Central memory CD8-positive, alpha-beta T cell (primary cell): ENCODE results near the gene MRPL30.
"Not testable (repeated sequence)": the region's sequence is repeated elsewhere in the genome, so short reads cannot be mapped to it uniquely, and the experiment has no call there.

Experiments used
- ATAC-seq: fragments of 150-1000 bp; cut with Tn5 transposase; replicated peaks from 2 replicates; pipeline ENCODE4 v1.10.0; 2022; ENCODE audit warnings: mild to moderate bottlenecking, moderate FRiP score, moderate number of reproducible peaks; ENCODE audit not compliant: poor library complexity, severe bottlenecking; ENCODE audit errors: extremely low read depth
- DNase-seq, 2 donors: peaks; one replicate each; pipeline ENCODE4 v3.0.0; 2021; ENCODE audit warnings: low spot score in 2 of 2
- H3K27ac Mint-ChIP-seq: one replicate; pipeline ENCODE4 v1.8.0; 2022; ENCODE audit warnings: low read depth, mild to moderate bottlenecking, moderate library complexity, mixed read lengths
- H3K27me3 Mint-ChIP-seq: one replicate; pipeline ENCODE4 v1.8.0; 2022; ENCODE audit warnings: mixed read lengths
- H3K36me3 Mint-ChIP-seq: one replicate; pipeline ENCODE4 v1.8.0; 2022; ENCODE audit warnings: mild to moderate bottlenecking, moderate library complexity, mixed read lengths; ENCODE audit not compliant: insufficient read depth
- H3K4me1 Mint-ChIP-seq: one replicate; pipeline ENCODE4 v1.8.0; 2022; ENCODE audit warnings: mixed read lengths
- H3K4me3 Mint-ChIP-seq: one replicate; pipeline ENCODE4 v1.8.0; 2022; ENCODE audit warnings: mild to moderate bottlenecking, moderate library complexity, mixed read lengths
- H3K9me3 Mint-ChIP-seq: one replicate; pipeline ENCODE4 v1.8.0; 2022; ENCODE audit warnings: mixed read lengths

The MRPL30 gene

GRCh38 chr2:99156891-99157290, 24.1 kb upstream of the MRPL30 start:
- H3K9me3 Mint-ChIP-seq: no peaks in the 10 kb centered on the region
- peaks cover 45% of the 10 kb centered on the region for H3K4me1 Mint-ChIP-seq
- no peak for DNase-seq
- H3K4me3 Mint-ChIP-seq: no peak overlapping the region
- ATAC-seq: no peak
- peaks cover 31% of the 10 kb centered on the region for H3K36me3 Mint-ChIP-seq
- no peaks in the 10 kb centered on the region for H3K27me3 Mint-ChIP-seq
- H3K27ac Mint-ChIP-seq: peak overlapping the region; percentile 100

GRCh38 chr2:99158599-99158998, 22.4 kb upstream of the MRPL30 start:
- H3K4me1 Mint-ChIP-seq: peaks cover 45% of the 10 kb centered on the region
- peaks cover 33% of the 10 kb centered on the region for H3K36me3 Mint-ChIP-seq
- H3K27ac Mint-ChIP-seq: peak overlapping the region; percentile 66
- no peak overlapping the region for H3K4me3 Mint-ChIP-seq
- DNase-seq: no peak
- no peaks in the 10 kb centered on the region for H3K27me3 Mint-ChIP-seq
- ATAC-seq: no peak
- no peaks in the 10 kb centered on the region for H3K9me3 Mint-ChIP-seq

GRCh38 chr2:99159594-99159993, 21.4 kb upstream of the MRPL30 start:
- Mint-ChIP-seq H3K27me3 (no peaks in the 10 kb centered on the region), H3K4me1 (peaks cover 37% of the 10 kb centered on the region), H3K27ac (peak overlapping the region; percentile 66), H3K9me3 (no peaks in the 10 kb centered on the region), H3K4me3 (no peak overlapping the region), H3K36me3 (peaks cover 34% of the 10 kb centered on the region)
- DNase-seq (no peak), ATAC-seq (no peak)

GRCh38 chr2:99166218-99166617, 14.8 kb upstream of the MRPL30 start:
- no peak for DNase-seq
- Mint-ChIP-seq H3K4me1 (no peaks in the 10 kb centered on the region), H3K9me3 (no peaks in the 10 kb centered on the region), H3K4me3 (no peak overlapping the region), H3K27ac (peak overlapping the region; percentile 73), H3K27me3 (no peaks in the 10 kb centered on the region), H3K36me3 (peaks cover 40% of the 10 kb centered on the region)
- no peak for ATAC-seq

- peaks cover 6% of the 10 kb centered on the region for H3K4me1 Mint-ChIP-seq
- peaks cover 46% of the 10 kb centered on the region for H3K36me3 Mint-ChIP-seq
- H3K9me3 Mint-ChIP-seq: no peaks in the 10 kb centered on the region
- DNase-seq (no peak), ATAC-seq (no peak)
- H3K4me3 Mint-ChIP-seq: no peak overlapping the region
- peak overlapping the region; percentile 78 for H3K27ac Mint-ChIP-seq
- H3K27me3 Mint-ChIP-seq: no peaks in the 10 kb centered on the region
Measured at GRCh38 chr2:99169534-99169933, 11.4 kb upstream of the MRPL30 start.

- Mint-ChIP-seq H3K4me1 (peaks cover 16% of the 10 kb centered on the region), H3K9me3 (no peaks in the 10 kb centered on the region), H3K4me3 (no peak overlapping the region), H3K27ac (no peak overlapping the region), H3K36me3 (peaks cover 43% of the 10 kb centered on the region), H3K27me3 (no peaks in the 10 kb centered on the region)
- DNase-seq (no peak), ATAC-seq (no peak)
Measured at GRCh38 chr2:99171377-99172140, 9.4 kb upstream of the MRPL30 start.

GRCh38 chr2:99181624-99182000, 628 bp downstream of the MRPL30 start:
- peak overlapping the region; percentile 99 for H3K27ac Mint-ChIP-seq
- no peak for ATAC-seq
- H3K9me3 Mint-ChIP-seq: no peaks in the 10 kb centered on the region
- no peaks in the 10 kb centered on the region for H3K27me3 Mint-ChIP-seq
- peaks cover 49% of the 10 kb centered on the region for H3K4me1 Mint-ChIP-seq
- H3K36me3 Mint-ChIP-seq: peaks cover 15% of the 10 kb centered on the region
- no peak for DNase-seq
- peak overlapping the region; percentile 98 for H3K4me3 Mint-ChIP-seq

GRCh38 chr2:99183025-99183424, 2.0 kb downstream of the MRPL30 start:
- Mint-ChIP-seq H3K36me3 (peaks cover 20% of the 10 kb centered on the region), H3K4me3 (no peak overlapping the region), H3K27me3 (no peaks in the 10 kb centered on the region), H3K27ac (no peak overlapping the region), H3K4me1 (peaks cover 43% of the 10 kb centered on the region), H3K9me3 (no peaks in the 10 kb centered on the region)
- ATAC-seq (no peak), DNase-seq (no peak)

GRCh38 chr2:99184811-99185210, 3.8 kb downstream of the MRPL30 start:
- Mint-ChIP-seq H3K27ac (peak overlapping the region; percentile 26), H3K4me1 (peaks cover 34% of the 10 kb centered on the region)

GRCh38 chr2:99187011-99187410, 6.0 kb downstream of the MRPL30 start:
- Mint-ChIP-seq H3K4me1 (peaks cover 34% of the 10 kb centered on the region), H3K27me3 (no peaks in the 10 kb centered on the region), H3K4me3 (no peak overlapping the region), H3K9me3 (no peaks in the 10 kb centered on the region), H3K27ac (no peak overlapping the region), H3K36me3 (peaks cover 32% of the 10 kb centered on the region)
- DNase-seq (no peak), ATAC-seq (no peak)

More at GRCh38 chr2:99184811-99185210, 3.8 kb downstream of the MRPL30 start:
- ATAC-seq (no peak), DNase-seq (no peak)
- H3K4me3 Mint-ChIP-seq: no peak overlapping the region
- no peaks in the 10 kb centered on the region for H3K9me3 Mint-ChIP-seq
- peaks cover 27% of the 10 kb centered on the region for H3K36me3 Mint-ChIP-seq
- no peaks in the 10 kb centered on the region for H3K27me3 Mint-ChIP-seq

- Mint-ChIP-seq H3K27me3 (no peaks in the 10 kb centered on the region), H3K27ac (peak overlapping the region; percentile 36), H3K36me3 (peaks cover 34% of the 10 kb centered on the region), H3K9me3 (no peaks in the 10 kb centered on the region), H3K4me1 (peaks cover 27% of the 10 kb centered on the region), H3K4me3 (no peak overlapping the region)
- ATAC-seq: no peak
- no peak for DNase-seq
Measured at GRCh38 chr2:99188357-99188756, 7.4 kb downstream of the MRPL30 start.

- H3K27ac Mint-ChIP-seq: no peak overlapping the region
- no peaks in the 10 kb centered on the region for H3K27me3 Mint-ChIP-seq
- no peak overlapping the region for H3K4me3 Mint-ChIP-seq
- H3K36me3 Mint-ChIP-seq: peaks cover 45% of the 10 kb centered on the region
- H3K4me1 Mint-ChIP-seq: peaks cover 14% of the 10 kb centered on the region
- H3K9me3 Mint-ChIP-seq: no peaks in the 10 kb centered on the region
- ATAC-seq: no peak
- DNase-seq: no peak
Measured at GRCh38 chr2:99190548-99190947, 9.6 kb downstream of the MRPL30 start.

GRCh38 chr2:99192364-99192763, 11.4 kb downstream of the MRPL30 start:
- H3K27ac Mint-ChIP-seq, H3K9me3 Mint-ChIP-seq, ATAC-seq, DNase-seq, H3K27me3 Mint-ChIP-seq, H3K4me3 Mint-ChIP-seq: not testable (repeated sequence)
- H3K4me1 Mint-ChIP-seq: peaks cover 14% of the 10 kb centered on the region
- peaks cover 46% of the 10 kb centered on the region for H3K36me3 Mint-ChIP-seq
